WTC11 (cell line): ENCODE measurements around the gene ATF7. TPM values are rescaled to one million over a fixed set of nuclear protein-coding genes. Genes with fewer than 3 reads are reported as not detected.
A peak's percentile ranks its signal among the peaks of the same experiment; 100 is the strongest.

Experiments used
- ATAC-seq: fragments of 200-7000 bp; cut with Tn5 transposase; 2 replicates; pipeline ENCODE4 v1.10.0; 2021; ENCODE audit warnings: mild to moderate bottlenecking, moderate library complexity
- CTCF ChIA-PET: fragments of 300-600 bp; sonication (Branson Sonifier 250); formaldehyde crosslinking; loops from one replicate; lab custom pipeline; 2021; ENCODE audit warnings: antibody characterized with exemption; lab: Charles Lee
- POLR2A ChIA-PET: fragments of 350-600 bp; sonication (Branson Sonifier 250); formaldehyde crosslinking; loops from one replicate; lab custom pipeline; 2021; ENCODE audit warnings: antibody characterized with exemption; lab: Charles Lee
- DNase-seq: peaks from one replicate; pipeline ENCODE4 v3.0.0; 2021; ENCODE audit warnings: low spot score
- H3K27ac Mint-ChIP-seq: 2 replicates; pipeline ENCODE4 v1.8.0; 2021; ENCODE audit warnings: mixed read lengths
- H3K27me3 Mint-ChIP-seq: 2 replicates; pipeline ENCODE4 v1.8.0; 2021; ENCODE audit warnings: low read depth, mild to moderate bottlenecking, moderate library complexity, mixed read lengths
- H3K36me3 Mint-ChIP-seq: 2 replicates; pipeline ENCODE4 v1.8.0; 2021; ENCODE audit warnings: mixed read lengths
- H3K4me1 Mint-ChIP-seq: 2 replicates; pipeline ENCODE4 v1.8.0; 2022; ENCODE audit warnings: mixed read lengths
- H3K4me3 Mint-ChIP-seq: 2 replicates; pipeline ENCODE4 v1.8.0; 2021; ENCODE audit warnings: mild to moderate bottlenecking, moderate library complexity, mixed read lengths
- H3K9me3 Mint-ChIP-seq: 2 replicates; pipeline ENCODE4 v1.8.0; 2021; ENCODE audit warnings: mixed read lengths
- CREM ChIP-seq: sonication (generic); formaldehyde crosslinking; IDR thresholded peaks from 2 replicates; pipeline ENCODE4 v1.8.1; 2022; ENCODE audit warnings: mild to moderate bottlenecking, missing genetic modification reagents, moderate library complexity
- FOXK1 ChIP-seq: sonication (generic); formaldehyde crosslinking; IDR thresholded peaks from 2 replicates; pipeline ENCODE4 v1.8.0; 2022; ENCODE audit warnings: mild to moderate bottlenecking, moderate library complexity, missing genetic modification reagents
- GRHL2 ChIP-seq: fragments of 250-450 bp; sonication (Bioruptor Pico); IDR thresholded peaks from 2 replicates; pipeline ENCODE4 v1.8.0; 2022; ENCODE audit warnings: mild to moderate bottlenecking, moderate library complexity; ENCODE audit not compliant: insufficient replicate concordance, severe bottlenecking
- HMGA2 ChIP-seq: fragments of 250-450 bp; sonication (Bioruptor Pico); IDR thresholded peaks from 2 replicates; pipeline ENCODE4 v1.4.0; 2021; ENCODE audit warnings: mild to moderate bottlenecking, moderate library complexity
- JAZF1 ChIP-seq: fragments of 250-450 bp; sonication (Bioruptor Pico); IDR thresholded peaks from 2 replicates; pipeline ENCODE4 v1.9.0; 2021; ENCODE audit warnings: moderate library complexity, mild to moderate bottlenecking, inconsistent platforms
- JUN ChIP-seq: sonication (generic); formaldehyde crosslinking; IDR thresholded peaks from 2 replicates; pipeline ENCODE4 v1.8.0; 2023; ENCODE audit warnings: mild to moderate bottlenecking, missing genetic modification reagents
- OVOL2 ChIP-seq: fragments of 250-450 bp; sonication (Bioruptor Pico); IDR thresholded peaks from 2 replicates; pipeline ENCODE4 v1.9.0; 2021; ENCODE audit warnings: mild to moderate bottlenecking, borderline replicate concordance
- SMAD3 ChIP-seq: sonication (generic); formaldehyde crosslinking; IDR thresholded peaks from 2 replicates; pipeline ENCODE4 v1.8.0; 2022; ENCODE audit warnings: missing genetic modification reagents, mild to moderate bottlenecking, borderline replicate concordance
- ZNF263 ChIP-seq: sonication (generic); formaldehyde crosslinking; IDR thresholded peaks from 2 replicates; pipeline ENCODE4 v1.8.1; 2022; ENCODE audit warnings: low read depth, mild to moderate bottlenecking, moderate library complexity, missing genetic modification reagents
- ZNF317 ChIP-seq: sonication (generic); formaldehyde crosslinking; IDR thresholded peaks from 2 replicates; pipeline ENCODE4 v1.8.1; 2023; ENCODE audit warnings: low read depth, mild to moderate bottlenecking, moderate library complexity, missing genetic modification reagents, borderline replicate concordance
- total RNA-seq: library from RNA; stranded (reverse); gene quantifications from 3 replicates; pipeline ENCODE4 v1.2.3, GENCODE V29; 2021
- TF ChIP-seq, protein P1 (sequence below): sonication (generic); formaldehyde crosslinking; IDR thresholded peaks from 2 replicates; pipeline ENCODE4 v1.8.1; 2022; ENCODE audit warnings: missing genetic modification reagents, borderline replicate concordance
- TF ChIP-seq, protein P2 (sequence below): sonication (generic); formaldehyde crosslinking; IDR thresholded peaks from 2 replicates; pipeline ENCODE4 v1.8.1; 2022; ENCODE audit warnings: low read depth, missing genetic modification reagents, borderline replicate concordance
- TF ChIP-seq, protein P3 (sequence below): sonication (generic); formaldehyde crosslinking; IDR thresholded peaks from 2 replicates; pipeline ENCODE4 v1.8.1; 2023; ENCODE audit warnings: mild to moderate bottlenecking, missing genetic modification reagents, moderate library complexity
- TF ChIP-seq, protein P4 (sequence below): sonication (generic); formaldehyde crosslinking; IDR thresholded peaks from 2 replicates; pipeline ENCODE4 v1.8.1; 2022; ENCODE audit warnings: low read depth, mild to moderate bottlenecking, moderate library complexity, missing genetic modification reagents, borderline replicate concordance
- TF ChIP-seq, protein P5 (sequence below): sonication (generic); formaldehyde crosslinking; IDR thresholded peaks from 2 replicates; pipeline ENCODE4 v1.8.1; 2023; ENCODE audit warnings: mild to moderate bottlenecking, moderate library complexity, missing genetic modification reagents

Gene ATF7
- total RNA-seq, 1 experiment from 2014 or later, result 16.3 TPM

DNA sequence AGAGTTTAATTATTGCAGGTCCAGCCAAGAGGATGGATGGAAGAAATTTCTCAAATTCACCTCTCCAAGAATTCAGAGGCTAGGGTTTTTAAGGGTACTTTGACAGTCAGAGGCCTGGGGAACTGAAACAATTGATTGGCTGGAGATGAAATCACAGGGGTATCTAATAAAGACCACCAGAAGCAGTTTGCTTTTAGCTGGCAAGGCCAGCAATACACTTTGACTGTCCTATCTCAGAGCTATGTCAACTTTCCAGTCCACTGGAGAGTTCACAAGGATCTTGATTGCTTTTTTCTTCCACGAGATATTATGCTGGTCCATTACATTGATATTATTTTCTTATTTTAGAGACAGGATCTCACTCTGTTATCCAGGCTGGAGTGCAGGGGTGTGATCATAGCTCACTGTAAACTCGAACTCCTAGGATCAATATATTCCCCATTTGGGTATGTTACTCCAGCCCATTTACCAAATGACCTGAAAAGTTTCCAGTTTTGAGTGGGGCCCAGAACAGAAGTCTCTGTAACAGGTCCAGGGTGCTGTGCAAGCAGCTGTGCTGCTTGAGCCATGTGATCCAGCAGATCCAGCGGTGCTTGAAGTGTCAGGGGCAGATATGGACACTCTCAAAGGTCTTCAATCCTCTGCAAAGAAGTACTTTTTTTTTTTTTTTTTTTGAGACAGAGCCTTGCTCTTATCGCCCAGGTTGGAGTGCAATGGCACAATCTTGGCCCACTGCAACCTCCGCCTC is 17.2 kb upstream of the ATF7 start (continued):
- TF ChIP-seq, protein P1, sequence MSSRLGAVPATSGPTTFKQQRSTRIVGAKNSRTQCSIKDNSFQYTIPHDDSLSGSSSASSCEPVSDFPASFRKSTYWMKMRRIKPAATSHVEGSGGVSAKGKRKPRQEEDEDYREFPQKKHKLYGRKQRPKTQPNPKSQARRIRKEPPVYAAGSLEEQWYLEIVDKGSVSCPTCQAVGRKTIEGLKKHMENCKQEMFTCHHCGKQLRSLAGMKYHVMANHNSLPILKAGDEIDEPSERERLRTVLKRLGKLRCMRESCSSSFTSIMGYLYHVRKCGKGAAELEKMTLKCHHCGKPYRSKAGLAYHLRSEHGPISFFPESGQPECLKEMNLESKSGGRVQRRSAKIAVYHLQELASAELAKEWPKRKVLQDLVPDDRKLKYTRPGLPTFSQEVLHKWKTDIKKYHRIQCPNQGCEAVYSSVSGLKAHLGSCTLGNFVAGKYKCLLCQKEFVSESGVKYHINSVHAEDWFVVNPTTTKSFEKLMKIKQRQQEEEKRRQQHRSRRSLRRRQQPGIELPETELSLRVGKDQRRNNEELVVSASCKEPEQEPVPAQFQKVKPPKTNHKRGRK (CRISPR knock-in tag), result no peak
- TF ChIP-seq ZNF317 (CRISPR knock-in tag) (no peak), JUN (CRISPR knock-in tag) (no peak), SMAD3 (CRISPR knock-in tag) (no peak), HMGA2 (CRISPR knock-in tag) (no peak), FOXK1 (CRISPR knock-in tag) (no peak), CREM (CRISPR knock-in tag) (no peak), OVOL2 (CRISPR knock-in tag) (no peak), GRHL2 (CRISPR knock-in tag) (no peak), ZNF263 (CRISPR knock-in tag) (no peak), JAZF1 (CRISPR knock-in tag) (no peak)
- TF ChIP-seq, protein P2, sequence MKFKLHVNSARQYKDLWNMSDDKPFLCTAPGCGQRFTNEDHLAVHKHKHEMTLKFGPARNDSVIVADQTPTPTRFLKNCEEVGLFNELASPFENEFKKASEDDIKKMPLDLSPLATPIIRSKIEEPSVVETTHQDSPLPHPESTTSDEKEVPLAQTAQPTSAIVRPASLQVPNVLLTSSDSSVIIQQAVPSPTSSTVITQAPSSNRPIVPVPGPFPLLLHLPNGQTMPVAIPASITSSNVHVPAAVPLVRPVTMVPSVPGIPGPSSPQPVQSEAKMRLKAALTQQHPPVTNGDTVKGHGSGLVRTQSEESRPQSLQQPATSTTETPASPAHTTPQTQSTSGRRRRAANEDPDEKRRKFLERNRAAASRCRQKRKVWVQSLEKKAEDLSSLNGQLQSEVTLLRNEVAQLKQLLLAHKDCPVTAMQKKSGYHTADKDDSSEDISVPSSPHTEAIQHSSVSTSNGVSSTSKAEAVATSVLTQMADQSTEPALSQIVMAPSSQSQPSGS (CRISPR knock-in tag), result no peak
- TF ChIP-seq, protein P3, sequence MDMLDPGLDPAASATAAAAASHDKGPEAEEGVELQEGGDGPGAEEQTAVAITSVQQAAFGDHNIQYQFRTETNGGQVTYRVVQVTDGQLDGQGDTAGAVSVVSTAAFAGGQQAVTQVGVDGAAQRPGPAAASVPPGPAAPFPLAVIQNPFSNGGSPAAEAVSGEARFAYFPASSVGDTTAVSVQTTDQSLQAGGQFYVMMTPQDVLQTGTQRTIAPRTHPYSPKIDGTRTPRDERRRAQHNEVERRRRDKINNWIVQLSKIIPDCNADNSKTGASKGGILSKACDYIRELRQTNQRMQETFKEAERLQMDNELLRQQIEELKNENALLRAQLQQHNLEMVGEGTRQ (CRISPR knock-in tag), result no peak
- TF ChIP-seq, protein P4, sequence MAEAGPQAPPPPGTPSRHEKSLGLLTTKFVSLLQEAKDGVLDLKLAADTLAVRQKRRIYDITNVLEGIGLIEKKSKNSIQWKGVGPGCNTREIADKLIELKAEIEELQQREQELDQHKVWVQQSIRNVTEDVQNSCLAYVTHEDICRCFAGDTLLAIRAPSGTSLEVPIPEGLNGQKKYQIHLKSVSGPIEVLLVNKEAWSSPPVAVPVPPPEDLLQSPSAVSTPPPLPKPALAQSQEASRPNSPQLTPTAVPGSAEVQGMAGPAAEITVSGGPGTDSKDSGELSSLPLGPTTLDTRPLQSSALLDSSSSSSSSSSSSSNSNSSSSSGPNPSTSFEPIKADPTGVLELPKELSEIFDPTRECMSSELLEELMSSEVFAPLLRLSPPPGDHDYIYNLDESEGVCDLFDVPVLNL (CRISPR knock-in tag), result no peak

DNA sequence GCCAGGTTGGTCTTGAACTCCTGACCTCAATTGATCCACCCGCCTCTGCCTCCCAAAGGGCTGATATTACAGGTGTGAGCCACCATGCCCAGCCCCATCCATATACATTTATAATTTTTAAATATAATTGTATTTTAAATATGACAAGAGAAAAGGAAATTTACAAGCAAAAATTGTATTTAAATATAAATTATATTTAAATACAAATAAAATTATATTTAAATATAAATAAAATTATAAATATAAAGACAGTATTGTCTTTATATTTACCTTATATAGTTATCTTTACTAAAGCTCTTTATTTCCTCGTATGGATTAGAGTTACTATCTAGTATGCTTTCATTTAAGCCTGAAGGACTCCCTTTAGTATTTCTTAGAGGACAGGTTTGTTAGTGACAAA is 11.9 kb upstream of the ATF7 start:
- POLR2A ChIA-PET, result no interaction called here

More for the DNA sequence above, 11.9 kb upstream of the ATF7 start:
- Mint-ChIP-seq H3K4me3 (no peak overlapping the region), H3K27ac (no peak overlapping the region), H3K4me1 (no peaks in the 10 kb centered on the region), H3K36me3 (no peaks in the 10 kb centered on the region), H3K9me3 (no peaks in the 10 kb centered on the region), H3K27me3 (no peaks in the 10 kb centered on the region)
- peak; percentile 94 for TF ChIP-seq HMGA2 (CRISPR knock-in tag)
- TF ChIP-seq, protein P5, sequence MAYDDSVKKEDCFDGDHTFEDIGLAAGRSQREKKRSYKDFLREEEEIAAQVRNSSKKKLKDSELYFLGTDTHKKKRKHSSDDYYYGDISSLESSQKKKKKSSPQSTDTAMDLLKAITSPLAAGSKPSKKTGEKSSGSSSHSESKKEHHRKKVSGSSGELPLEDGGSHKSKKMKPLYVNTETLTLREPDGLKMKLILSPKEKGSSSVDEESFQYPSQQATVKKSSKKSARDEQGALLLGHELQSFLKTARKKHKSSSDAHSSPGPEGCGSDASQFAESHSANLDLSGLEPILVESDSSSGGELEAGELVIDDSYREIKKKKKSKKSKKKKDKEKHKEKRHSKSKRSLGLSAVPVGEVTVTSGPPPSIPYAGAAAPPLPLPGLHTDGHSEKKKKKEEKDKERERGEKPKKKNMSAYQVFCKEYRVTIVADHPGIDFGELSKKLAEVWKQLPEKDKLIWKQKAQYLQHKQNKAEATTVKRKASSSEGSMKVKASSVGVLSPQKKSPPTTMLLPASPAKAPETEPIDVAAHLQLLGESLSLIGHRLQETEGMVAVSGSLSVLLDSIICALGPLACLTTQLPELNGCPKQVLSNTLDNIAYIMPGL (CRISPR knock-in tag), result no peak
- ATAC-seq (no peak), DNase-seq (no peak)
- CTCF ChIA-PET, result no interaction called here
